SIG-M5 treated with dmso at 0.1 percent for 504 hours (cell line): ENCODE data around the gene TMEM134.

ENCODE experiments used
- DNase-seq: peaks from one replicate; lab custom pipeline; 2025; ENCODE audit not compliant: unreplicated experiment; lab: John Stamatoyannopoulos, UW

Gene TMEM134

DNA sequence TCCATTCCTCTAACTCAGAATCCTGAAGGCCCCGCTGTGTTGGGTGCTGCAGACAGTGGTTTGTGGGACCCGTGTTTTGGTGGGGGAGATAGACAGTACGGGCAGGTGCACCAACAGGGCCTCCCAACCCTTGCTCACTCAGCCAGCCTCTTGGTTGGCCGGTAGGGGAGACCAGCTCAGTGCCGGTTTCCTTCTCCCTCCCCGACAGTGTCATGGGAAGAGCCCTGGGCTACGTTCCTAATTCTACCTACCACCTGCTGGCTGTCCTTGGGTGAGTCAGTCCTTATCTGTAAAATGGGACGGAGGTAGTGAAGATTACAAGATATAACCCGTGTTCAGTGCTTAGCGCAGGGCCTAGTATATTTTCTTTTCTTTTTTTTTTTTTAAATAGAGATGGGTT lies 5.9 kb downstream of the TMEM134 start:
- no peak for DNase-seq

DNA sequence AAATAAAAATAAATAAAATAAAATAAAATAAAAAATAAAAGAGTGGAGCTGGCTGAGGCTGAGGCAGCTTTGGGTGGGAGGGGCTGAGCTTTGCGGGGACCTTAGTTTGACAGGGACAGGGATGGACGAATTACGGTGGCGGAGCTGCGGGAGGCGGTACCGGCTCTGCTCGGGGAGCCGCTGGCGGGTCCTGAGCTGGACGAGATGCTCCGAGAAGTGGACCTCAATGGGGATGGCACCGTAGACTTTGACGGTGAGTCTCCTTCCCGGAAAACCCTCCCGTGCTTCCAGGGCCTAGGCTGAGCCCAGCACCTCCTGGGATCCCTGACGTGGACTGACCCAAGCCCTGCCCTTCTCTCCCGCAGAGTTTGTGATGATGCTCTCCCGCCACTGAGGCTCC lies 10.8 kb downstream of the TMEM134 start:
- DNase-seq, result no peak

DNA sequence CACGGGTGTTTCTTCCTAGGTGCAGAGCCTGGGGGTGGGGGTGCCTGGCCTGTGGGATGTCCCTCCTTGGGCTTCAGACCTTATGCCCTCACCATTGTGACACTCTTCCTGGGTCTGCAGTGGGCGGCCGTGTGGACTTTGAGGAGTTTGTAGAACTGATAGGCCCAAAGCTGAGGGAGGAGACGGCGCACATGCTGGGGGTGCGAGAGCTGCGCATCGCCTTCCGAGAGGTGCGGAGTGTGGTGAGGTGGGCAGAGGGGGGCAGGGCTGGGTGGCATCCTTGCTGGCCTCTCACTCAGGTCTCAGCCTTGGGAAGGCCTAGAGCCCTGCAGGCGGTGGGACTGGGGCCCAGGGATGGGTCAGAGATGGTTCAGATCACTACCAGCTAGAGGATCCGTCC lies 11.6 kb downstream of the TMEM134 start:
- no peak for DNase-seq

DNA sequence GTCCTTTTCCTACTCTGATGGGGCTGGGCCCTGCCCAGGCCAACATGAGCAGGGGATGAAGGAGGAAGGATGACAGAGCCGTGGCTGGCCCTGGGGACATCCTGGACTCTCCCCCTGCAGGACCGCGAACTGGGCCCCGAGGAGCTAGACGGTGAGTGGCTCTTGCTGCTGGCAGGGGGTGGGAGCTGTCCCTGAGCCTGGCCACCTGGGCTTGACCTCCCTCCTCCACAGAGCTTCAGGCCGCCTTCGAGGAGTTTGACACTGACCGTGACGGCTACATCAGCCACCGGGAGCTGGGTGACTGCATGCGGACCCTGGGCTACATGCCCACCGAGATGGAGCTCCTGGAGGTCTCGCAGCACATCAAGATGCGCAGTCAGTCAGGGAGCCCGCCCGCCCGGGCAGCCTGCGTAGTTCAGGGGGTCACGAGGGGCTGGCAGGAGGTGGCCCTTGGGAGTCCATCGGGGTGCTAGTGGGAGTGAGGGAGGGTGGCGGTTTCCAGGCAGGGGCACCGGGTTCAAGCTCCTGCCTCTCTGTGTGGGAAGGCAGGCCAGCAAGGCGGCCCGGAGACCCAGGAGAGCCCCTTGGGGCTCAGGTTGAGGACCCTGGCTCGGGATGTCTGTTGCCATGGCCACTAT lies 12.9 kb downstream of the TMEM134 start:
- DNase-seq, result no peak

DNA sequence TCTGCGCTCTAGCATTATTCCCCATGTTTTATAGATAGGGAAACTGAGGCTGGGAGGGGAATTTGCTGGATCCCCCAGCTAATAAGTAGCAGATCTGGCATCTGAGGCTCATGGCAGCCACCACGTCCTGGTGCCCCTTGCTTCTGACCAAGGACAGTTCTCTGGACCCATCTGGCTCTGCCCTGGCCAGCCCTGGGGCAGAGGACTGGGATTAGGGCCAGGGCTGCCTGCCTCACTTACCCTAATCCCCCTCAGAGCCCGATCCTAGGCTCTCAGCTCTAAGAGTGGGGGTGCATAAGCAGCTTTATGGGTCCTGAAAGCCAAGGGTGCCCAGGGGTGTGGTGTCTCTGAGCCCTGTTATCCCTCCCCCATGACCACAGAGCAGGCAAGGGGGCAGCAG lies 14.0 kb downstream of the TMEM134 start, which contains the start of gene CABP4:
Gene CABP4 (plus strand): TSS at position 301 of the 400 bp plus-strand sequence. CDS start 70 bp downstream, at position 371.
- no peak for DNase-seq

DNA sequence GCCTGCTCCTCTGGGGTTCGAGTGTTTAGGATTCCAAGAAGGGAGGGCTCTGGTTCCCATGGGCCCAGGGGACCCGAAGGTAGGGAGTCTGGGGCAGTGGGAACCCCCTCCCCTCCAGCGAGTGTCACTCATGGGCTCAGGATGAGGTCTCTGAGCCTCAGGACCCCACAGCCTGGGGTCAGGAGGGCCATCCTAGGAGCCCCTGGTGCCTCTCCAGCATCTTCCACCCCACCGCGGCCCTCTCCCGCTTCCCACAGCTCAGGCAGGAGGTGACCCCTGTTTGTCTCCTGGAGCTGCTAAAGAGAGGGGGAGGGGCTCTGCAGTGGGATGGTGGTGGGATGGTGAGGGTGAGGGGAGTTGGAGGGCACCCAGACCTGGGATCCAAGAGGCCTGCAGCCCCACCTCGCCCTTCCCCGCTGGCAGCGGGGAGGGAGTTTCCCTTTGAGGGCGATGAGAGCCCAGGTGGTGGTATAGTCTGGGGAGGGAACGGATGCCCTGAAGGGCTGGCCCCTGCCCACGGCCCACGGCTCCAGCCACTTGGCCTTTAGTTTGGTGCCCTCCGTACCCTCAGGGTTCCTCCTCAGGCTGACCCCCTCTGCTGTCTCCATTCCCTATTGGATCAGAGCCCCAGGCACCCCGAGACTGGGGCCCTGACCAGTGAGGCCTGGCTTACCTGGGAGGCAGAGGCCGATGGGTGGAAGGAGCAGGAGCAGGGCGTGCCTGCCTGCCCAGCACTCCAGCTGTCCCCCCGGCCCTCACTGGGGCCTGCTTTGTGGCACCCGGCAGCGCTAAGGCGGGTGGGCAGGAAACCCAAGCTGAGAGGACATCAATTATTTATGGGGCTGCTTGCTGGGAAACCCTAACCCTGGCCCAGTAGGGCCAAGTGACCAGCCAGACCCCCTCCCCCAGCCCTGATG lies 15.0 kb downstream of the TMEM134 start:
- DNase-seq, result no peak

DNA sequence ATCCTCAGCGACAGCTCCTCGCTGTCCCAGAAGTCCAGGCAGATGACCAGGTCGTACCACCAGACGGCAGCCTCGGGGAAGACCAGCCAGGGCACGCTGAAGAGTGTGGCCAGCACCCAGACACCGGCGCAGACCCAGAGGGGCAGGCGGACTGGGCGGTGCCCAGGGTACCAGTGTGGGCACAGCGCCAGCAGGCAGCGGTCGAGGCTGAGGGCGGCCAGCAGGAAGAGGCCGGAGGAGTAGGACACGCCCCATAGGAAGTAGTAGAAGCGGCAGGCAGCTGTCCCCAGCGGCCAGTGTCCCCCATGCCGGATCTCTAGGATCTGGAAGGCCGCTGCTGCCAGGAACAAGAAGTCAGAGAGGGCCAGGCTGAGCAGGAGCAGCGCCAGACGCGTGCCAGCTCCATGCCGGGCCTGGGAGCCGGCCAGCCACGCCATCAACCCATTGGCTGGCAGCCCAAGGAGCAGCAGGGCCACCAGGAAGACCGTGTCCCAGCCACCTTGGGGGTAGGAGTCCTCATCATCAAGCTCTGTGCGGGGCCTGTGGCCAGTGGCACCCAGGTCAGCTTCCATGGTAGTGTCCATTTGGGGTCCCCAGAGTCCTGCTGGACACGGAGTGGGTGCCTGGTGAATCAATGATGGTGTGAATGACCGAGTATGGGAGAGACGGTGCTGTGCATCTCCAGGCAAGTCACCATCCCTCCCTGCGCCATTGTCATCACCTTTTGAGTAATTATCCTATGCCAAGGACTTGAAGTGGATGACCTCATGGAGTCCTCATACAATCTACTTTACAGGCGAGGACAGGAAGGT lies 16.7 kb downstream of the TMEM134 start, which contains the start of gene GPR152:
Gene GPR152 (minus strand): TSS at position 589 of the 812 bp plus-strand sequence. CDS start 5 bp downstream, at position 584.
- no peak for DNase-seq

DNA sequence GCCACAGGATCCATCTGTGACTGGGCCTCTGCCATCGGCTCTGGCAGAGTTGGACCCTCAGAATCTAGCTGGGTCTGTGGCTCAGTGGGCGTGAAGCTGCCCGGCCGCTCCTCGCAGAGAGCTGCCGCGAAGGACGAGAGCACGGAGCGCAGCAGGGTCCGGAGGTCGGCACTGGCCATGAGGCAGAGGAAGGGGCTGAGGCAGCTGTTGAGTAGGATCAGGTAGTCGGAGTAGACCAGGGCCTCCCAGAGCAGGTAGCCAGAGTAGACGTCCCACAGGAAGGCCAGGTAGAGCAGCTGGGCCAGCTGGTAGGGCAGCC lies 17.4 kb downstream of the TMEM134 start:
- no peak for DNase-seq

DNA sequence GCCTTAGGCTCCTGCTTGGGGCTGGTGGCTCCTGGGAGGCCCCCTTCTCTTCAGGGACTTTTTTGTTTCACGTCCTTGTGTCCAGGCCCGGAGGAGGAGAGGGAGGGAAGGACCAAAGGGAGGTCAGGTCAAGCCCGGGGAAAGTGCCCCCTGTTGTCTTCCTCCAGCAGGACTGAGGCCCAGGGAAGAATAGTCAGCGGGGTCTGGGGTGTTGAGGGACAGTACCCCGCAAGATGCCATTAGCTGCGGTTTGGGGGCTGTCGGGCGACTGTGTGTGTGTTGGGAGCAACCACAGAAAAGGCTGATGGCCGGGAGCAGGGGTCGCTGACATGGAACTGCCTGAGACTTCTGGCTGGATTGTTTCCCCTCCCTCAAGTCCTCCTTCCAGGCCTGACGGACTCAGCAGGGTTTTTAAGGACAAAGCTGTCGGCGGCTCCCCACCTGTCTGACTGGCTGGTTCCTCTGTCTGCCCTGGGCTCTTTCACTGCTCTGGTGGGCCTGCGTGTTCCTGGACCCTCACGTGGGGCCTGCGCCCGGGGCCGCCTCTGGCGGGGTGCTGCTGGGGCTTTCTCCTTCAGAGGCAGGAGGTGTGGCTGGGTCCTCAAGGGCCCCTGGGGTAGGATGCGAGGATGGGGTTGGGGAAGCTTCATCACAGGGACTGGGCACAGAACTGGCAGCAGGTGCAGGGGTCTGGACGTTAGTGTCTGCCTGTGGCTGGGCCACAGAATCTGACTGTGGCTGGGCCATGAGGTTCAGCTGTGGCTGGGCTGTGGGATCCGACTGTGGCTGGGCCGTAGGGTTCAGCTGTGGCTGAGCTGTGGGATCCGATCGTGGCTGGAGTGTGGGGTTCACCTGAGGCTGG lies 18.0 kb downstream of the TMEM134 start:
- no peak for DNase-seq

DNA sequence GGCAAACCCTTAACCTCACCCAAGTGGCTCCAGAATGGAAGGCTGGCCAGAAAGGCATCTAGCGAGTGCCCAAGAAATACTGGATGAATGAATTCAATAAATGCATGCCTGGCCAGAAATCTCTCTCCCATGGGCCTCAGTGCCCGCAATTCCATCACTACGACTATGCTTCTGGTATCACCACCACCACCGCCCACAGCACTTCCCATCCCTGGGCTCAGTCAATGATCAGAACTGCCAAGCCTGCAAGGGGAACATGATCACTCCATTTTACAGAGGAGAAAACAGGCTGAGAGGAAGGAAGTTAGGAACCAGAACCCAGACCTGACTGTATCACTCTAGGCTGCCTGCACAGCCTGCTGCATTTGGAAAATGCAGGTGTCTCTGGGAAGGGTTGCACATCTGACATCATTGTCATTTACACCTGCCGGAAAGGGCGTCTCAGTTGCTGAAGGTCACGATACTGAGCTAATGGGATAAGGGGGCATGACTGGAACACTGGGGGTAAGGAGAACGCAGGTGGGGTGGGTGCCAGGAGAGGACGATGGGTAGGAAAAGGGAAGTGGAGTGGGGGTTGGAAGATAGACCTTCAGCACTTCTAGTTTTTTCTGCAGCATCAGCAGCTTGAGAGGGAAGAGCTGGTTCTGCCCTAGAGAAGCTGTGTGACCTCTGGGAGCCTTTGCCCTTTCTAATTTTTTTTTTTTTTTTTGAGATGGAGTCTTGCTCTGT lies 19.8 kb downstream of the TMEM134 start:
- DNase-seq, result peak; percentile 14

DNA sequence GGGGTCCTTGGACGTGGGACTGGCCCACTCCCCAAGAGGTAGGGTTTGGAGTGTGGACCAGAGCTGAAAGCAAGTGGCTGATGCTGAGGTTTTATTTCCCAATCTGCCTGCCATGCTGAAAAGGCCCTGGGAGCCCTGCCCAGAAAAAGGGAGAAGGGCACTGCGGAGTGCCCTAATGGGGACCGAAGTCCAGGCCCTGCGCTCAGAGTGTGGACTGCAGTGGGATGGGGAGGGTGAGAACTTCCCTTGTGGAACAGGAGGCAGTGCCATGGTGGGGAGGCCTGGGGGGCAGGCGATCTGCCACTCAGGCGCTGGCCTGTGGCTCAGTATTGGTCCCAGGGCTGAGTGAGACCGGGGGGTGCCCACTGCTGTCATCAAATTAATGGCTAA lies 20.8 kb downstream of the TMEM134 start:
- DNase-seq, result no peak

DNA sequence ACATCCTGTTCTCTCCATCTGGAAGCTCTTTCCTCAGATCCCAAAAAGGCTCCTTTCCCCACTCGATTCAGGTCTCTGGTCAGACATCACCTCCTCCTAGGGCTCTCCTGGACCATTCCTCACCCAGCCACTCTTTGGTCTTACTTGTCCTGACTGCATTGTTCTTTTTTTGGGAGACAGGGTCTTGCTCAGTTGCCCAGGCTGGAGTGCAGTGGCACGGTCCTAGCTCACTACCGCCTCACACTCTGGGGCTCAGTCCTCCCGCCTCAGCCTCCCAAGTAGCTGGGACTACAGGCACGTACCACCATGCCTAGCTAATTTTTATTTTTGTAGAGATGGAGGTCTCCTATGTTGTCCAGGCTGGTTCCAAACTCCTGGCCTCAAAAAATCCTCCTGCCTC lies 23.5 kb downstream of the TMEM134 start:
- no peak for DNase-seq

DNA sequence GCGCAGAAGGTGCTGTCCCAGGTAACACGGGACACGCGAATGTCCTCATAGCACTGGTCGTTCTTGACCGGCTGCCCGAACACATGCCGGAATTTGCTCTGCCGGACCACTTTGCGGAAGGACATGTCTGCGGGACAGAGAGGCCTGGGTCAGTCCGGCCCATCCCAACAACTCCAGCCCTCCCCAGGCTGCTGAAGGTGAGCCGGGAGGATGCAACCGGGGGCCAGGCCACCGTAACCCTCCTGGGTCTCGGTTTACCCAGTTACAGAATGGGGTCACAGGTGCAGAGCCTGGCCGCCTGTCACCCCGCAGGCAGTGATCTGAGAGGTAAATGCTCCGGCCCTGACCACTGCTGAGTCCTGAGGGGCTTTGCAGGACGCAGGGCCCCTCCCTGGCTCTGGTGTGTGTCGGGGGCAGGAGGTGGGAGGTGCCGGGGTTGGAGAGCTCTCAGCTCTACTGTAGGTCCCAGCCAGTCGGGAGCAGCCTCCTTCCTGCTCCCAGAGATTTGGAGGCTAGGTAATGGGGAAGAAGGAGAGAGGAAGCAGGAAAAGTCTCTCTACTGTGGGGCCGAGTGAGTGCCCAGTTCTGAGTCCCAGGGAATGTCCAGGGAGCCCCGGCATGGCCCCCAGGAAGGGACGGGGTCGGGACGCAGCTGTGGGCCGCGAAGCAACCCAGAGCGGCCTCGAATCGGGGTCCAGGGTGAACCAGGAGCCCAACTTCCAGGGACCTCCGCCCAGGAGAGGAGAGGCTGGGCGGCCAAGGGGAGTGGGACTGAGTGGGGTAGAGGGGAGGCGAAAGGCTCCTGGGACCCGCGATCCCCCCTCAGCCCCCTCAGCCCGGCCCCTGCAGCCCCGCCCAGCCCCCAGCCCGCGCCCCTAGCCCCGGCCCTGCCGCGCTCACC lies 26.3 kb downstream of the TMEM134 start:
- no peak for DNase-seq

DNA sequence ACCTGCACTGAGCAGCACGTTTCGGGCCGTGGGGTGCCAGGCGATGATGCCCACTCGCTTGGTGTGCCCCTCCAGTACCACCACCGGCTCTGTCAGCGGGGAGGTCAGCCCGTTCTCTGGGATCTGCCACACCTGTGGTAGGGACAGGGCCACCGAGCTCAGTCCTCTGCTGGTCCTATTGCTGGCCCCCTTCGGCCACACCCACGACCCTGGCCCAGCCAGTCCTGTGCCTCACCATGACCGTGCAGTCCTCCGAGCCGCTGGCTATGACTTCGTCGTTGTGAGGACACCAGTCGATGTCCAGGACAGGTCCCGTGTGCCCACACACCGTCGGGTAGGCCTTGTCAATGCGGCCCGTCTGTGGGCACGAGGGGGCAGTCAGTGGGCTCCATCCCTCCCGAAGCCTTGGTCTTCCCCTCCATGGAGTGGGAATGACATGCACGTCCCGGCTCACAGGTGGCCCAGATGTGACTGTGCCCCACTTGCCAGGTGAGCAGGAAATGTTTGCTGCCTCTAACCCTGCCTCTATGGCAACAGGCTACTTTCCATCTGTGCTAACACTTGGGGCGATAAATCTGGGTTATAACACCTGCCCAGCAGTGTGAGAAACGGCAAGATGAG lies 27.2 kb downstream of the TMEM134 start:
- DNase-seq, result no peak

DNA sequence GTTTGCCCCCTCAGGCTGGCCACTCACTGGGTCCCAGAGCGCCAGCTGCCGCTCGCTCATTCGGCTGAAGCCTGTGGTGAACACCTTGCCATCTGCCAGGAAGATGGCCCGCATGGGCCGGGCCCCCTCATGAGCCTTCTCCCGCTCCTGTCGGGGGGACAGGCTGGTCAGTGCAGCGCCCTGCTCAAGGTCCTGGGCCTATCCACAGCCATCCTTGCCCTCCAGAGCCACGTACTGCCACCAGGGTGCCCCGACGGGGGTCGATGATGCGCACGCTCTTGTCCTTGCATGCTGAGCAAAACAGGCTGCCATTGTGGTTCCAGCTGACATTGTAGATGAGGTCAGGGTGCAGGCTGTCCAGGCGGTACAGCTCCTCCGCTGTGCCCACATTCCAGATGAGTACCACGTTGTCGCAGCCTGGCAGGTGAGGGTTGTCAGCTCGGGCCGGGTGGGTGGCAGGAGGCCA lies 27.9 kb downstream of the TMEM134 start:
- DNase-seq, result no peak

DNA sequence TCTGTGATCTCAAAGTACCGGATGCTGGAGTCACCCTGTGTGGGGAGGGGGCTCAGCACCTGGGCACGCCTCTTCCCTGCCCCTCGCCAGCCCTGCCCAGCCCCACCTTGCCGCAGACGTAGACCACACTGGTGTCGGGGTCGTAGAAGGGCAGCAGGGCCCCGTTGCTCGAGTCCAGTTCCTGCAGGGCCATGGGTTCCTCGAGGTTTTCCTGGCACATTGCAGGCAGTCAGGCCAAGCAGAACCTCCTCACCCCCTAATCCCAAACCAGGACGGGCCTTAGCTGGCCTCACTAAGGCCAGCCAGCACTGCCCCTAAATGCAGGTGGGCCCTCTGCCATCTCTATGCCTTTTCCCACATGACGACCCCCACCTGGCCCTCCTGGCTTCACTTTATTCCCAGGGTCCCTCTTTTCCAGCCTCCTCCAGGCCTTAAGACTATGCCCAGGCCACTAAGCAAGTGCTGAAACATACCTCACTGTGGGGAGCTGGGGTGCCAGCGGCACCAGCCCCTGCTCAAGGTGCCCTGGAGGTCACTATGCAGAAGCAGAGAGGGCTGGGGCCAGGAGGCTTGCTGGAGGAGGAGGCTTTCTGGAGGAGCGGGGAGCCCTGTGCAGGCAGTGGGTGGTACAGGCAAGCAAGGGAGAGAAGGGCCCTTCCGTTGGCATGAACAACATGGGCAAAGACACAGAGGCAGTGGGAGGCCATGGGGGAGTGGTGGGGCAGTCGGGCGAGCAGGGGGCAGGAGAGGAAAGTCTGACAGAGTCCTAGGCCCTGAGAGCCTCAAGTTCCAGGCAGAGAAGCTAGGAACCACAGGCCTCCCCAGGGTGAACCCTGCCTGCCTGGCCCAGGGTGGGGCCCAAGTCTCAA lies 28.6 kb downstream of the TMEM134 start:
- DNase-seq, result no peak
